HUES6 (cell line): ENCODE results near the gene UBALD2.
"Not testable (repeated sequence)": the region's sequence is repeated elsewhere in the genome, so short reads cannot be mapped to it uniquely, and the experiment has no call there.

ENCODE experiments used
- H3K27ac ChIP-seq: 2 replicates; pipeline ENCODE4 v1.7.0; 2013; ENCODE audit warnings: low read depth, mild to moderate bottlenecking, low read length, inconsistent platforms
- H3K27me3 ChIP-seq: 2 replicates; pipeline ENCODE4 v1.6.1; 2013; ENCODE audit warnings: low read length; ENCODE audit not compliant: control insufficient read depth, insufficient read depth
- H3K36me3 ChIP-seq: 2 replicates; pipeline ENCODE4 v1.6.1; 2013; ENCODE audit warnings: low read length; ENCODE audit not compliant: control insufficient read depth, insufficient read depth
- H3K4me1 ChIP-seq: 2 replicates; pipeline ENCODE4 v1.6.1; 2013; ENCODE audit warnings: low read length; ENCODE audit not compliant: control insufficient read depth, insufficient read depth
- H3K4me3 ChIP-seq: 2 replicates; pipeline ENCODE4 v1.5.1; 2013; ENCODE audit warnings: low read depth, low read length
- H3K9ac ChIP-seq: one replicate; pipeline ENCODE4 v1.6.1; 2013; ENCODE audit warnings: mild to moderate bottlenecking, low read length
- H3K9me3 ChIP-seq: 2 replicates; pipeline ENCODE4 v1.6.1; 2013; ENCODE audit warnings: low read depth, low read length; ENCODE audit not compliant: control insufficient read depth, insufficient read depth

UBALD2 gene

GRCh38 chr17:76236603-76237002 is 28.5 kb upstream of the UBALD2 start:
- peaks cover 7% of the 10 kb centered on the region for H3K4me1 ChIP-seq
- no peaks in the 10 kb centered on the region for H3K9me3 ChIP-seq
- peaks cover 39% of the 10 kb centered on the region for H3K27me3 ChIP-seq
- H3K36me3 ChIP-seq, result no peaks in the 10 kb centered on the region
- no peak overlapping the region for H3K9ac ChIP-seq
- H3K27ac ChIP-seq, result no peak overlapping the region
- H3K4me3 ChIP-seq, result no peak overlapping the region

GRCh38 chr17:76237859-76238313 is 27.3 kb upstream of the UBALD2 start:
- Histone ChIP-seq H3K27me3 (peaks cover 51% of the 10 kb centered on the region), H3K9me3 (no peaks in the 10 kb centered on the region), H3K4me3 (no peak overlapping the region), H3K9ac (no peak overlapping the region), H3K27ac (no peak overlapping the region), H3K36me3 (no peaks in the 10 kb centered on the region), H3K4me1 (peaks cover 7% of the 10 kb centered on the region)

GRCh38 chr17:76238847-76239537 is 26.2 kb upstream of the UBALD2 start:
- Histone ChIP-seq H3K9me3 (no peaks in the 10 kb centered on the region), H3K27ac (no peak overlapping the region), H3K27me3 (peaks cover 62% of the 10 kb centered on the region), H3K4me3 (peak overlapping the region; percentile 64), H3K4me1 (peaks cover 7% of the 10 kb centered on the region), H3K36me3 (no peaks in the 10 kb centered on the region), H3K9ac (no peak overlapping the region)

GRCh38 chr17:76239538-76240274 is 25.4 kb upstream of the UBALD2 start:
- Histone ChIP-seq H3K4me1 (peaks cover 7% of the 10 kb centered on the region), H3K9me3 (no peaks in the 10 kb centered on the region), H3K27me3 (peaks cover 66% of the 10 kb centered on the region), H3K36me3 (no peaks in the 10 kb centered on the region), H3K9ac (no peak overlapping the region), H3K27ac (no peak overlapping the region), H3K4me3 (peak overlapping the region; percentile 64)

GRCh38 chr17:76240461-76241203 is 24.5 kb upstream of the UBALD2 start, which contains the start of gene RNF157:
TSS of gene RNF157 (minus strand) at chr17:76240493. CDS start at chr17:76240240, 253 bp downstream.
- Histone ChIP-seq H3K36me3 (no peaks in the 10 kb centered on the region), H3K4me1 (peaks cover 7% of the 10 kb centered on the region), H3K9ac (peak within 1 kb of the TSS; percentile 67), H3K9me3 (no peaks in the 10 kb centered on the region), H3K27ac (no peak within 1 kb of the TSS), H3K4me3 (peak within 1 kb of the TSS; percentile 79), H3K27me3 (peaks cover 66% of the 10 kb centered on the region)

DNA sequence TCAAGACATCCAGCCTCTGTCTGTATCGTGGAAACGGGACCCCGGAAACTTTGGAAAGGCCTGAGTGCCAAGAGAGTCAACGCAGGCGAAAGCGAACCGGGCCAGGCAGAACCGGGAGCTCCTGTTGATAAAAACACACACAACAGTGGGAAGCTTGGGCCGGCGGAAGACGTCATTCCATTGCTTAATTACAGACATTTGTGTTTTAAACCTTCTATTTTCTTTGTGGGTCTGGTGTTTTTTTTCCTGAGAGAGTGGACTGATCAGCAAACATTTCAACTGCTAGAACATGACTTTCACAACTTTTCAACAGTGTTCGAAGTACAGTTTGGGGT is 24.0 kb upstream of the UBALD2 start:
- Histone ChIP-seq H3K27me3 (peaks cover 66% of the 10 kb centered on the region), H3K9ac (peak overlapping the region; percentile 67), H3K4me1 (peaks cover 10% of the 10 kb centered on the region), H3K36me3 (no peaks in the 10 kb centered on the region), H3K27ac (no peak overlapping the region), H3K4me3 (peak overlapping the region; percentile 79), H3K9me3 (no peaks in the 10 kb centered on the region)

- no peak overlapping the region for H3K4me3 ChIP-seq
- no peak overlapping the region for H3K9ac ChIP-seq
- peaks cover 66% of the 10 kb centered on the region for H3K27me3 ChIP-seq
- peaks cover 13% of the 10 kb centered on the region for H3K4me1 ChIP-seq
- H3K27ac ChIP-seq, result no peak overlapping the region
- no peaks in the 10 kb centered on the region for H3K9me3 ChIP-seq
- H3K36me3 ChIP-seq, result no peaks in the 10 kb centered on the region
These were observed 23.4 kb upstream of the UBALD2 start for GRCh38 chr17:76241691-76242255.

- H3K27me3 ChIP-seq, result peaks cover 48% of the 10 kb centered on the region
- no peak overlapping the region for H3K9ac ChIP-seq
- H3K4me3 ChIP-seq, result no peak overlapping the region
- H3K9me3 ChIP-seq, result no peaks in the 10 kb centered on the region
- H3K36me3 ChIP-seq, result no peaks in the 10 kb centered on the region
- H3K4me1 ChIP-seq, result peaks cover 13% of the 10 kb centered on the region
- no peak overlapping the region for H3K27ac ChIP-seq
These were observed 21.1 kb upstream of the UBALD2 start for GRCh38 chr17:76243826-76244679.

GRCh38 chr17:76244721-76245120 is 20.4 kb upstream of the UBALD2 start:
- H3K36me3 ChIP-seq, H3K9me3 ChIP-seq, H3K9ac ChIP-seq, H3K4me3 ChIP-seq, H3K27ac ChIP-seq: not testable (repeated sequence)
- Histone ChIP-seq H3K27me3 (peaks cover 41% of the 10 kb centered on the region), H3K4me1 (peaks cover 13% of the 10 kb centered on the region)
